K562 (cell line): Measurements from ENCODE around the gene CNTROB. TPM values are rescaled to one million over a fixed set of nuclear protein-coding genes. Genes with fewer than 3 reads are reported as not detected.

Experiments used
- ATAC-seq: fragments of 200-7000 bp; cut with Tn5 transposase; 3 replicates; pipeline ENCODE4 v1.9.1; 2020; ENCODE audit warnings: moderate library complexity
- BruUV-seq: library from RNA; stranded (reverse); fragments of 400-500 nt; replicated peaks from 2 replicates; lab custom pipeline; 2021; lab: Mats Ljungman, UMichigan
- CTCF ChIA-PET: fragments of 300-600 bp; formaldehyde crosslinking; extraction: SDS; loops from one replicate; lab custom pipeline; 2021; ENCODE audit warnings: low intra/inter-chr PET ratio; lab: Yijun Ruan, JAX
- POLR2A ChIA-PET: fragments of 300-600, 350-650 bp; sonication (Branson Sonifier 250); formaldehyde crosslinking; extraction: SDS; loops from one replicate; lab custom pipeline; 2021; ENCODE audit warnings: antibody characterized with exemption, inconsistent platforms; lab: Yijun Ruan, JAX
- DNase-seq, 4 experiments: peaks; one replicate each; pipeline versions ENCODE4 v3.0.0 to v3.0.0-alpha.2; 2011 to 2018; ENCODE audit warnings: low spot score in 3 of 4, mixed read lengths in 3 of 4; ENCODE audit errors: extremely low read depth in 1 of 4
- FAIRE-seq: peaks from 2 replicates; lab custom pipeline; 2011; peaks lifted over from hg19 to GRCh38; lab: Jason Lieb, UNC
- H2AFZ ChIP-seq: 2 replicates; pipeline ENCODE4 v1.6.0; 2011; ENCODE audit warnings: low read depth, low read length, control low read depth, inconsistent platforms
- H3K27ac ChIP-seq: fragments of 200-600 bp; 3 replicates; pipeline ENCODE4 v1.8.0; 2011; ENCODE audit warnings: low read depth, mild to moderate bottlenecking, control low read depth, inconsistent platforms, low read length, moderate library complexity, mixed read lengths; ENCODE audit errors: extremely low read depth
- H3K27me3 ChIP-seq, 2 experiments: fragments of 300-600 bp in 1 of 2; 2 replicates in 1 of 2; 3 replicates in 1 of 2; pipeline versions ENCODE4 v1.6.0 to v1.8.0; 2011; ENCODE audit warnings: inconsistent platforms in 2 of 2, low read length in 2 of 2, mild to moderate bottlenecking in 1 of 2, mixed read lengths in 1 of 2, moderate library complexity in 1 of 2; ENCODE audit not compliant: control insufficient read depth in 2 of 2, insufficient read depth in 2 of 2
- H3K36me3 ChIP-seq: fragments of 300-600 bp; 3 replicates; pipeline ENCODE4 v1.8.0; 2011; ENCODE audit warnings: mild to moderate bottlenecking, low read length, inconsistent platforms; ENCODE audit not compliant: control insufficient read depth, insufficient read depth
- H3K4me1 ChIP-seq, 2 experiments: fragments of 200-600 bp in 1 of 2; replicated peaks in 1 of 2; 2 replicates in 1 of 2; 3 replicates in 1 of 2; pipeline versions ENCODE4 v1.5.1 to v1.8.0; 2011; ENCODE audit warnings: inconsistent platforms in 2 of 2, low read length in 2 of 2, mild to moderate bottlenecking in 1 of 2, mixed read lengths in 1 of 2, moderate library complexity in 1 of 2; ENCODE audit not compliant: control insufficient read depth in 2 of 2, insufficient read depth in 2 of 2
- H3K4me2 ChIP-seq: 2 replicates; pipeline ENCODE4 v1.6.1; 2011; ENCODE audit warnings: low read length, control low read depth, inconsistent platforms, mixed read lengths; ENCODE audit not compliant: insufficient read depth
- H3K4me3 ChIP-seq: fragments of 200-600 bp; sonication (generic), shearing (Covaris generic); 2 replicates; pipeline ENCODE4 v1.5.1; 2016; ENCODE audit warnings: control low read depth, inconsistent platforms
- H3K79me2 ChIP-seq: fragments of 200-600 bp; 3 replicates; pipeline ENCODE4 v1.8.0; 2011; ENCODE audit warnings: low read length, inconsistent platforms; ENCODE audit not compliant: control insufficient read depth, insufficient read depth
- H3K9ac ChIP-seq, 2 experiments: 2 replicates each; pipeline versions ENCODE4 v1.6.0 to v1.6.1; 2011; ENCODE audit warnings: low read depth in 2 of 2, low read length in 2 of 2, control low read depth in 1 of 2, inconsistent platforms in 1 of 2, mild to moderate bottlenecking in 1 of 2, mixed read lengths in 1 of 2; ENCODE audit not compliant: insufficient read depth in 1 of 2
- H3K9me1 ChIP-seq: one replicate; pipeline ENCODE4 v1.6.0; 2011; ENCODE audit warnings: inconsistent platforms, mild to moderate bottlenecking, low read length, moderate library complexity; ENCODE audit not compliant: control insufficient read depth, insufficient read depth
- H3K9me3 ChIP-seq: replicated peaks from 2 replicates; pipeline ENCODE4 v1.5.1; 2011; ENCODE audit warnings: low read depth, low read length, inconsistent platforms; ENCODE audit not compliant: control insufficient read depth, insufficient read depth
- H4K20me1 ChIP-seq: replicated peaks from 2 replicates; pipeline ENCODE4 v1.6.1; 2011; ENCODE audit warnings: low read length, inconsistent platforms, mixed read lengths; ENCODE audit not compliant: control insufficient read depth, insufficient read depth
- ARNT ChIP-seq, 2 experiments: fragments of 450-650 bp; IDR thresholded peaks; 2 replicates each; pipeline ENCODE4 v1.6.1; 2016; ENCODE audit warnings: mild to moderate bottlenecking in 1 of 2
- BMI1 ChIP-seq: fragments of 150-350 bp; IDR thresholded peaks from 2 replicates; pipeline ENCODE4 v1.6.1; 2014; ENCODE audit warnings: low read length
- CBFA2T3 ChIP-seq: fragments of 450-650 bp; IDR thresholded peaks from 2 replicates; pipeline ENCODE4 v1.6.1; 2017
- CHD4 ChIP-seq: fragments of 200-600 bp; sonication (generic); IDR thresholded peaks from 3 replicates; pipeline ENCODE4 v1.6.1; 2012; ENCODE audit warnings: low read depth, mild to moderate bottlenecking, mixed read lengths, low read length, inconsistent platforms; ENCODE audit not compliant: insufficient read depth, insufficient replicate concordance, poor library complexity, severe bottlenecking
- CXXC5 ChIP-seq: fragments of 250-450 bp; sonication (Bioruptor Pico); IDR thresholded peaks from 2 replicates; pipeline ENCODE4 v1.8.0; 2022; ENCODE audit warnings: inconsistent platforms, mild to moderate bottlenecking, moderate library complexity
- ETV6 ChIP-seq, 3 experiments: fragments of 150-350 bp in 1 of 3; sonication (generic) in 1 of 3; formaldehyde crosslinking in 1 of 3; IDR thresholded peaks; 2 replicates each; pipeline versions ENCODE4 v1.6.1 to v1.8.0; 2014 to 2022; ENCODE audit warnings: borderline replicate concordance in 2 of 3, low read depth in 2 of 3, antibody characterized with exemption in 1 of 3, low read length in 1 of 3, mild to moderate bottlenecking in 1 of 3, missing genetic modification reagents in 1 of 3
- HIVEP1 ChIP-seq: fragments of 250-450 bp; sonication (Bioruptor Pico); IDR thresholded peaks from 2 replicates; pipeline ENCODE4 v1.4.0; 2020; ENCODE audit warnings: mild to moderate bottlenecking
- KDM4B ChIP-seq, 2 experiments: fragments of 450-650 bp in 1 of 2; sonication (generic) in 1 of 2; IDR thresholded peaks; 2 replicates each; pipeline ENCODE4 v1.6.1; 2016 to 2017; ENCODE audit warnings: borderline replicate concordance in 2 of 2, antibody characterized with exemption in 1 of 2, low read depth in 1 of 2, mild to moderate bottlenecking in 1 of 2
- MCM5 ChIP-seq: fragments of 450-650 bp; IDR thresholded peaks from 2 replicates; pipeline ENCODE4 v1.6.1; 2016; ENCODE audit warnings: low read depth
- TBP ChIP-seq: optimal IDR thresholded peaks from 2 replicates; pipeline ENCODE3; 2011; ENCODE audit warnings: low read depth, low read length, improper control_type of control experiment
- TRIM24 ChIP-seq, 2 experiments: fragments of 450-650 bp; IDR thresholded peaks; 2 replicates each; pipeline ENCODE4 v1.6.1; 2016
- ZC3H4 ChIP-seq: sonication (generic); formaldehyde crosslinking; IDR thresholded peaks from 2 replicates; pipeline ENCODE4 v1.9.0; 2021; ENCODE audit warnings: missing genetic modification reagents, borderline replicate concordance
- ZNF253 ChIP-seq: fragments of 250-450 bp; sonication (Bioruptor Pico); conservative IDR thresholded peaks from 2 replicates; pipeline ENCODE4 v1.6.1; 2021; ENCODE audit warnings: mild to moderate bottlenecking
- ZNF408 ChIP-seq: fragments of 250-450 bp; sonication (Bioruptor Pico); IDR thresholded peaks from 2 replicates; pipeline ENCODE4 v1.4.0; 2020; ENCODE audit warnings: low read depth, mild to moderate bottlenecking, moderate library complexity
- ZNF77 ChIP-seq: fragments of 250-450 bp; sonication (Bioruptor Pico); IDR thresholded peaks from 2 replicates; pipeline ENCODE4 v1.5.0; 2020
- WGBS: fragments of 100-300 bp; shearing (Covaris generic); methylation state at CpG from one replicate; pipeline ENCODE4 v1.1.6; 2016; ENCODE audit warnings: low coverage, mixed read lengths; ENCODE audit not compliant: insufficient coverage; ENCODE audit errors: missing lambda C conversion rate; 5-methylcytosine and 5-hydroxymethylcytosine counted together
- in situ Hi-C: fragments of 300-500 bp; cut with MboI; formaldehyde crosslinking; loops from 4 replicates; pipeline ENCODE4 v1.15.0; 2018; ENCODE audit warnings: inconsistent platforms, mixed read lengths
- intact Hi-C: fragments of 100-400 bp; cut with micrococcal nuclease; formaldehyde crosslinking; loops from 2 replicates; pipeline ENCODE4 v1.14.2; 2022
- polyA plus RNA-seq, 8 experiments: library from polyadenylated mRNA; depleted of rRNA in 4 of 8; stranded (reverse) in 5 of 8; unstranded in 3 of 8; fragments of >200 nt; fragmentation: Nextera tagmentation in 2 of 8; fragmentation: Illumina TruSeq in 1 of 8; extraction: Ambion mirVana in 2 of 8; extraction: Trizol in 1 of 8; gene quantifications; 2 replicates each; pipeline versions ENCODE4 v1.2.1 to v1.2.3, GENCODE V29; 2011 to 2014; ENCODE audit warnings: inconsistent platforms in 1 of 8, missing spikeins in 1 of 8
- total RNA-seq, 7 experiments: library from RNA; depleted of rRNA in 6 of 7; stranded (reverse); fragments of >200 nt in 6 of 7; fragmentation: Illumina TruSeq in 2 of 7; extraction: Trizol in 2 of 7; gene quantifications; 2 replicates each; pipeline versions ENCODE4 v1.2.1 to v1.2.3, GENCODE V29; 2011 to 2021; ENCODE audit warnings: low replicate concordance in 1 of 7
- TF ChIP-seq, protein P1 (sequence below): sonication (generic); formaldehyde crosslinking; IDR thresholded peaks from 2 replicates; pipeline ENCODE4 v1.8.0; 2022; ENCODE audit warnings: mild to moderate bottlenecking, missing genetic modification reagents, borderline replicate concordance
- TF ChIP-seq, protein P2 (sequence below): fragments of 450-650 bp; formaldehyde crosslinking; IDR thresholded peaks from 2 replicates; pipeline ENCODE4 v1.4.0; 2020; ENCODE audit warnings: mild to moderate bottlenecking, moderate library complexity
- TF ChIP-seq, protein P3 (sequence below): sonication (generic); formaldehyde crosslinking; IDR thresholded peaks from 2 replicates; pipeline ENCODE4 v1.9.0; 2022; ENCODE audit warnings: mild to moderate bottlenecking, missing genetic modification reagents

The CNTROB gene
- total and polyA plus RNA-seq, 9 of the 15 experiments (the other 6 are each of a cell fraction or from before 2014, with no cell fraction given): 1.9 to 33.3 (median 23.0) TPM

DNA sequence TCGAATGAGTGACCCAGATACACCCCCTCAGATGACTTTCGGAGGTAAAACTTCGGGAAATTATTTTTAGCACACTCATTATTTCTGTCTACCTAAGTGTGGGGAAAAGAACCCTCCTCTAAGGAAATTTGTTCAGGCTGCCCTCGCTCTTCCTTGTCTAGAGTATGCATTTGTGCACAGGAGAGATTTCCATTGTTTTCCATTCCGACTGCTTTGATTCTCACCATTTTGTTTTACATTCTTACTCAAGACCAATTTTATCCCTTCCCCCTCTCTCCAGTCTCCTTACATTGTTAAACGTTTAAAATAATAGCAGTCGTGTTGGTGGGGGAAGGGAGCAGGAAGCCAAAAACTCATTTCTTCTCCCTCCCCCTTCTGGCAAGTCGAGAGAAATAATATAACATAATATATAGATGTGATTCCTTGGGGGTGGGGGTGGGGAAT lies 44.9 kb upstream of the CNTROB start:
- POLR2A ChIA-PET: no interaction called here
- H3K79me2 ChIP-seq: peaks cover 55% of the 10 kb centered on the region
- BruUV-seq: no TSS peak
- peak; percentile 44 for TF ChIP-seq TBP
- no peak for TF ChIP-seq ZC3H4 (CRISPR knock-in tag)
- no peak for TF ChIP-seq CBFA2T3
- no peak for TF ChIP-seq CXXC5 (CRISPR knock-in tag)
- TF ChIP-seq ZNF77 (CRISPR knock-in tag): no peak
- TF ChIP-seq ARNT (IDR thresholded peaks at IDR 0.05): no peak; a peak in 1 of 4 replicates
- 0 out of 4 replicates have a peak, but pooled peaks of 1 of the 2 experiments have one; percentile 23 for TF ChIP-seq TRIM24 (IDR thresholded peaks at IDR 0.05)
- TF ChIP-seq ZNF253 (CRISPR knock-in tag): no peak
- TF ChIP-seq MCM5: no peak
- TF ChIP-seq, protein P1, sequence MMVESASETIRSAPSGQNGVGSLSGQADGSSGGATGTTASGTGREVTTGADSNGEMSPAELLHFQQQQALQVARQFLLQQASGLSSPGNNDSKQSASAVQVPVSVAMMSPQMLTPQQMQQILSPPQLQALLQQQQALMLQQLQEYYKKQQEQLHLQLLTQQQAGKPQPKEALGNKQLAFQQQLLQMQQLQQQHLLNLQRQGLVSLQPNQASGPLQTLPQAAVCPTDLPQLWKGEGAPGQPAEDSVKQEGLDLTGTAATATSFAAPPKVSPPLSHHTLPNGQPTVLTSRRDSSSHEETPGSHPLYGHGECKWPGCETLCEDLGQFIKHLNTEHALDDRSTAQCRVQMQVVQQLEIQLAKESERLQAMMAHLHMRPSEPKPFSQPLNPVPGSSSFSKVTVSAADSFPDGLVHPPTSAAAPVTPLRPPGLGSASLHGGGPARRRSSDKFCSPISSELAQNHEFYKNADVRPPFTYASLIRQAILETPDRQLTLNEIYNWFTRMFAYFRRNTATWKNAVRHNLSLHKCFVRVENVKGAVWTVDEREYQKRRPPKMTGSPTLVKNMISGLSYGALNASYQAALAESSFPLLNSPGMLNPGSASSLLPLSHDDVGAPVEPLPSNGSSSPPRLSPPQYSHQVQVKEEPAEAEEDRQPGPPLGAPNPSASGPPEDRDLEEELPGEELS: no peak
- TF ChIP-seq, protein P2, sequence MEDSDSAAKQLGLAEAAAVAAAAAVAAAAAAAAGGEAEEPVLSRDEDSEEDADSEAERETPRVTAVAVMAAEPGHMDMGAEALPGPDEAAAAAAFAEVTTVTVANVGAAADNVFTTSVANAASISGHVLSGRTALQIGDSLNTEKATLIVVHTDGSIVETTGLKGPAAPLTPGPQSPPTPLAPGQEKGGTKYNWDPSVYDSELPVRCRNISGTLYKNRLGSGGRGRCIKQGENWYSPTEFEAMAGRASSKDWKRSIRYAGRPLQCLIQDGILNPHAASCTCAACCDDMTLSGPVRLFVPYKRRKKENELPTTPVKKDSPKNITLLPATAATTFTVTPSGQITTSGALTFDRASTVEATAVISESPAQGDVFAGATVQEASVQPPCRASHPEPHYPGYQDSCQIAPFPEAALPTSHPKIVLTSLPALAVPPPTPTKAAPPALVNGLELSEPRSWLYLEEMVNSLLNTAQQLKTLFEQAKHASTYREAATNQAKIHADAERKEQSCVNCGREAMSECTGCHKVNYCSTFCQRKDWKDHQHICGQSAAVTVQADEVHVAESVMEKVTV: no peak
- TF ChIP-seq HIVEP1 (CRISPR knock-in tag): no peak
- TF ChIP-seq BMI1: no peak
- no peak for TF ChIP-seq CHD4
- TF ChIP-seq ETV6 (IDR thresholded peaks at IDR 0.05; ENCODE audit: borderline replicate concordance in 1 of 2, low read depth in 2 of 2, low read length in 1 of 2): no peak
- TF ChIP-seq ETV6 (CRISPR knock-in tag; IDR thresholded peaks at IDR 0.05; ENCODE audit: borderline replicate concordance): no peak
- TF ChIP-seq ZNF408: no peak
- TF ChIP-seq, protein P3, sequence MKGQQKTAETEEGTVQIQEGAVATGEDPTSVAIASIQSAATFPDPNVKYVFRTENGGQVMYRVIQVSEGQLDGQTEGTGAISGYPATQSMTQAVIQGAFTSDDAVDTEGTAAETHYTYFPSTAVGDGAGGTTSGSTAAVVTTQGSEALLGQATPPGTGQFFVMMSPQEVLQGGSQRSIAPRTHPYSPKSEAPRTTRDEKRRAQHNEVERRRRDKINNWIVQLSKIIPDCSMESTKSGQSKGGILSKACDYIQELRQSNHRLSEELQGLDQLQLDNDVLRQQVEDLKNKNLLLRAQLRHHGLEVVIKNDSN (CRISPR knock-in tag): no peak
- TF ChIP-seq KDM4B (IDR thresholded peaks at IDR 0.05; ENCODE audit: borderline replicate concordance in 2 of 2, low read depth in 1 of 2): no peak

More for the DNA sequence above, 44.9 kb upstream of the CNTROB start:
- Histone ChIP-seq H3K27me3 (no peaks in the 10 kb centered on the region), H3K27ac (peak overlapping the region; percentile 97), H3K9me3 (no peaks in the 10 kb centered on the region), H3K9ac (peak overlapping the region; percentile 86 to 97; a peak in 3 of 4 replicates), H3K4me3 (peak overlapping the region; percentile 66), H3K4me2 (peak overlapping the region; percentile 92), H3K4me1 (peaks cover 24 to 32% of the 10 kb centered on the region in 2 experiments; a peak in 4 of 5 replicates), H2AFZ (peak overlapping the region; percentile 60), H3K9me1 (peaks cover 3% of the 10 kb centered on the region), H3K36me3 (peaks cover 23% of the 10 kb centered on the region; the same call in 1 of the 3 replicates), H4K20me1 (no peaks in the 10 kb centered on the region; the same call in 1 of the 2 replicates)
- no peak for ATAC-seq
- intact Hi-C loops: loop anchor here (2.0 kb wide), 1 partner anchor 30 kb away; the partner anchor contains the start of gene NAA38
- CTCF ChIA-PET: interaction anchor here (0.6 kb wide), 1 partner anchor 25 kb away, joined by 5 read pairs; no protein-coding TSS in a partner anchor
- DNase-seq: no peak
- WGBS: 0% methylated on average over 7 of the region's 8 CpGs
- FAIRE-seq: no peak
- in situ Hi-C loops: no loop called here
